GM18951 (cell line): Measurements from ENCODE around the gene POP7.

Source experiments
- POLR2A ChIP-seq: IDR thresholded peaks from 4 replicates; pipeline ENCODE4 v1.6.1; 2011; ENCODE audit warnings: mild to moderate bottlenecking; ENCODE audit not compliant: insufficient read length, insufficient read depth; ENCODE audit errors: extremely low read depth
- in situ Hi-C: fragments of 300-500 bp; cut with MboI; formaldehyde crosslinking; loops from one replicate; pipeline ENCODE4 v1.12.0; 2022; ENCODE audit warnings: low sequenced_read_pairs, mixed read lengths, inconsistent platforms; ENCODE audit not compliant: unreplicated experiment

Gene POP7

GRCh38 chr7:100682991-100683658, 22.8 kb upstream of the POP7 start:
- no peak for TF ChIP-seq POLR2A
- in situ Hi-C loops, result no loop called here

- in situ Hi-C loops, result no loop called here
- TF ChIP-seq POLR2A, result no peak
Observed at GRCh38 chr7:100683659-100684533, 22.0 kb upstream of the POP7 start.

GRCh38 chr7:100684534-100685042, 21.3 kb upstream of the POP7 start:
- no peak for TF ChIP-seq POLR2A
- in situ Hi-C loops, result no loop called here

- in situ Hi-C loops, result no loop called here
- TF ChIP-seq POLR2A, result no peak
Observed at GRCh38 chr7:100685049-100685605, 20.8 kb upstream of the POP7 start.

- in situ Hi-C loops, result no loop called here
- TF ChIP-seq POLR2A, result no peak
Observed at GRCh38 chr7:100685631-100686145, 20.2 kb upstream of the POP7 start.

GRCh38 chr7:100686201-100686821, 19.6 kb upstream of the POP7 start:
- no peak for TF ChIP-seq POLR2A
- in situ Hi-C loops, result no loop called here

GRCh38 chr7:100686822-100687211, 19.1 kb upstream of the POP7 start:
- TF ChIP-seq POLR2A, result no peak
- in situ Hi-C loops, result no loop called here

- TF ChIP-seq POLR2A, result no peak
- in situ Hi-C loops, result no loop called here
Observed at GRCh38 chr7:100687261-100687660, 18.7 kb upstream of the POP7 start.

GRCh38 chr7:100687751-100688300, 18.1 kb upstream of the POP7 start:
- no peak for TF ChIP-seq POLR2A
- in situ Hi-C loops, result no loop called here

GRCh38 chr7:100688326-100688860, 17.5 kb upstream of the POP7 start:
- in situ Hi-C loops, result no loop called here
- no peak for TF ChIP-seq POLR2A

- no peak for TF ChIP-seq POLR2A
- in situ Hi-C loops, result no loop called here
Observed at GRCh38 chr7:100689230-100690135, 16.4 kb upstream of the POP7 start.

- no peak for TF ChIP-seq POLR2A
- in situ Hi-C loops, result no loop called here
Observed at GRCh38 chr7:100691676-100692577, 14.0 kb upstream of the POP7 start.
